ENCODE measurements around the gene TAAR9.

The TAAR9 gene

DNA sequence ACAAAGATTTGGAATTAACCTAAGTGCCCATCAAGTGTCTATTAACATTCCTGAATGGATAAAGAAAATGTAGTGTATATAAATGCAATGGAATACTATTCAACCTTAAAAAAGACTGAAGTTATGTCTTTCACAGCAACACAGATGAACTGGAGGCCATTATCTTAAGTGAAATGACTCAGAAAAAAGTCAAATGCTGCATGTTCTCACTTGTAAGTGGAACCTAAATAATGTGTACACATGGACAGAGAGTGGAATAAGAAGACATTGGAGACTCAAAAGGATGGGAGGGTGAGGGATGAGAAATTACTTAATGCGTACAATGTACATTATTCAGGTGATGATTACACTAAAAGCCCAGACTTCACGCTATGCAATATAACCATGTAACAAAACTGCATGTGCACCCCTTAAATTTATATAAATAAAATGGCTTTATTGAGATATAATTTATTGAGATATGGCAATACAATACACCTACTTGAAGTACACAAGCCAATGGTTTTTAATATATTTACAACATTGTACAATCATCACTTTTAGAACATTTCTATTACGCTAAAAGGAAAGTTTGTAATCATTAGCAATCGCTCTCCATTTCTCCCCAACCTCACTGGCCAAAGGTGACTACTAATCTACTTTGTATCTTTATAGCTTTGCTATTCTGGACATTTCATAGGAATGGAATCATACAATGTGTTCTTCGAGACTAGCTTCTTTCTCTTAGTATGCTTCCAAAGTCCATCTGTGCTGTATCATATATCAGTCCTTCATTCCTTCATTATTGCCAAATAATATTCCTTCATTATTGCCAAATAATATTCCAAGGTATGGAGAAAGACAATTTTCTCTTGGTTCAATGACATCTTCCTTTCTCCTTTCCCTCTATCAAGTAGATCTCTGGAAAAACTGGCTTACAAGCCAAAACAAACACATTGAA is 30.9 kb upstream of the TAAR9 start:
- TF ChIP-seq, protein P1, sequence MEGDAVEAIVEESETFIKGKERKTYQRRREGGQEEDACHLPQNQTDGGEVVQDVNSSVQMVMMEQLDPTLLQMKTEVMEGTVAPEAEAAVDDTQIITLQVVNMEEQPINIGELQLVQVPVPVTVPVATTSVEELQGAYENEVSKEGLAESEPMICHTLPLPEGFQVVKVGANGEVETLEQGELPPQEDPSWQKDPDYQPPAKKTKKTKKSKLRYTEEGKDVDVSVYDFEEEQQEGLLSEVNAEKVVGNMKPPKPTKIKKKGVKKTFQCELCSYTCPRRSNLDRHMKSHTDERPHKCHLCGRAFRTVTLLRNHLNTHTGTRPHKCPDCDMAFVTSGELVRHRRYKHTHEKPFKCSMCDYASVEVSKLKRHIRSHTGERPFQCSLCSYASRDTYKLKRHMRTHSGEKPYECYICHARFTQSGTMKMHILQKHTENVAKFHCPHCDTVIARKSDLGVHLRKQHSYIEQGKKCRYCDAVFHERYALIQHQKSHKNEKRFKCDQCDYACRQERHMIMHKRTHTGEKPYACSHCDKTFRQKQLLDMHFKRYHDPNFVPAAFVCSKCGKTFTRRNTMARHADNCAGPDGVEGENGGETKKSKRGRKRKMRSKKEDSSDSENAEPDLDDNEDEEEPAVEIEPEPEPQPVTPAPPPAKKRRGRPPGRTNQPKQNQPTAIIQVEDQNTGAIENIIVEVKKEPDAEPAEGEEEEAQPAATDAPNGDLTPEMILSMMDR (IDR thresholded peaks at IDR 0.05; ENCODE audit: low read depth, low read length, missing control alignments), result no peak
- DNase-seq (ENCODE audit: extremely low read depth, low read depth), result no peak
- H3K4me3 ChIP-seq (replicated peaks; ENCODE audit: low read depth, low read length), result no peak overlapping the region

DNA sequence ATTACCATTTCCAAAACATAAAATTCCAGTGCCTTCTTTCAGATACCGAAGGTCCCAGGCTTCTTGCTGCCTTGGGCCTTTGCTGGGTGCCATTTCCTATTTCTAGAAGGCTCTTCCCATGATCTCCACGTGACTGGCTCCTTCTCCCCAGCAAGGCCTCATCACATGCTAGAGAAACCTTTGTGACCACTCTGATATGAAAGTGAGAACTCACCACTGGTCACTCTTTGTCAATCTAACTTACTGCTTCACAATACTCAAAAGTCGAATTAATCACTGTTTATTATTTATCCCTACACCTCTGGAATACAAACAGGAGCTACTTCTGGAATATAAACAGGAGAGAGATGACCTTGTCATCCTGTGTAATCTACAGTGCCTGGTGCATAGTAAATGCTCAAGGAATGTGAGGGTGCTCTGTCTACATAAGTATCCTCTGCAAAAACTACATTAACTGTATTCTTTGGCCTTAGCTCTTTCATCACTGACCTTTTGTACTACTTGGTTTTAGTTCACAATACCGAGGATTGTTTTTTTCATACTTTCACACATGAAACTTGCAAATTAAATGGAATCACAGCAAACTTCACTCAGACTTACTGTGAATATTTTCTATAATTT is 26.8 kb upstream of the TAAR9 start:
- H3K4me3 ChIP-seq (replicated peaks; ENCODE audit: low read depth, low read length), result no peak overlapping the region; the same call in 1 of the 2 replicates
- TF ChIP-seq, protein P1 (IDR thresholded peaks at IDR 0.05; ENCODE audit: low read depth, low read length, missing control alignments), result no peak
- DNase-seq (ENCODE audit: extremely low read depth, low read depth), result no peak

DNA sequence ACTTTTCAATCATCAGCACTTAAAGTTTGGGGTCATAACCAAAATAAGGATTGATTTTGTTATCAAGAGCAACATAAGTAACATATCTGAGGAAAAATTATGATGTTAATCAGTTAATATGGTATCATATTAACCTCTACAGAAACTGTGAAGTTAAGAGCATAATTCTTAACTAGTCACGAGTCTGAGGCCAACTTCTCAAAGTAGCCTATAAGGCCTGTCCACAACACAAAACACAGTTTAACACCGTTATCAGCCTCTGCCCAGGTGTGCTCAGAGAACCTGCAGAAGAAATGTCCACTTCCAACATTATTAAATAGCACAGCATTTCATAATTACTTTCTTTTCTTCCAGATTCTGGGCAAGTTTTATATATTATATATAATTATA is 26.3 kb upstream of the TAAR9 start:
- H3K4me3 ChIP-seq (replicated peaks; ENCODE audit: low read depth, low read length), result peak overlapping the region; percentile 70
- DNase-seq (ENCODE audit: extremely low read depth, low read depth), result no peak
- TF ChIP-seq, protein P1 (IDR thresholded peaks at IDR 0.05; ENCODE audit: low read depth, low read length, missing control alignments), result no peak

DNA sequence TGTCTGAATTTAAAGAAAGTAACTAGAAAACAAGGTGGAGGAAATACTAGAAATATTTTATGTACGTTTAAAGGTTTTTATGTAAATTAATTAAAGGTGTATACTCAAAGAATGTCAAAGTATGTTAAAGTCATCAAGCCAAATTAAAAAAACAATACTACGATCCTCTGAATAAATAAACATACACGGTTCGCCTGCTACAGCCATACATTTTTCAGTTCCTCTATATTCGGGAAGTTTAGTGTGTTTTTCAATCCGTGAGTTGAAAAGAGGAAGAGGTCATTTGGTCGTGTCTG is 25.8 kb upstream of the TAAR9 start:
- peak overlapping the region; percentile 70 for H3K4me3 ChIP-seq (replicated peaks; ENCODE audit: low read depth, low read length)
- DNase-seq (ENCODE audit: extremely low read depth, low read depth), result no peak
- TF ChIP-seq, protein P1 (IDR thresholded peaks at IDR 0.05; ENCODE audit: low read depth, low read length, missing control alignments), result no peak

DNA sequence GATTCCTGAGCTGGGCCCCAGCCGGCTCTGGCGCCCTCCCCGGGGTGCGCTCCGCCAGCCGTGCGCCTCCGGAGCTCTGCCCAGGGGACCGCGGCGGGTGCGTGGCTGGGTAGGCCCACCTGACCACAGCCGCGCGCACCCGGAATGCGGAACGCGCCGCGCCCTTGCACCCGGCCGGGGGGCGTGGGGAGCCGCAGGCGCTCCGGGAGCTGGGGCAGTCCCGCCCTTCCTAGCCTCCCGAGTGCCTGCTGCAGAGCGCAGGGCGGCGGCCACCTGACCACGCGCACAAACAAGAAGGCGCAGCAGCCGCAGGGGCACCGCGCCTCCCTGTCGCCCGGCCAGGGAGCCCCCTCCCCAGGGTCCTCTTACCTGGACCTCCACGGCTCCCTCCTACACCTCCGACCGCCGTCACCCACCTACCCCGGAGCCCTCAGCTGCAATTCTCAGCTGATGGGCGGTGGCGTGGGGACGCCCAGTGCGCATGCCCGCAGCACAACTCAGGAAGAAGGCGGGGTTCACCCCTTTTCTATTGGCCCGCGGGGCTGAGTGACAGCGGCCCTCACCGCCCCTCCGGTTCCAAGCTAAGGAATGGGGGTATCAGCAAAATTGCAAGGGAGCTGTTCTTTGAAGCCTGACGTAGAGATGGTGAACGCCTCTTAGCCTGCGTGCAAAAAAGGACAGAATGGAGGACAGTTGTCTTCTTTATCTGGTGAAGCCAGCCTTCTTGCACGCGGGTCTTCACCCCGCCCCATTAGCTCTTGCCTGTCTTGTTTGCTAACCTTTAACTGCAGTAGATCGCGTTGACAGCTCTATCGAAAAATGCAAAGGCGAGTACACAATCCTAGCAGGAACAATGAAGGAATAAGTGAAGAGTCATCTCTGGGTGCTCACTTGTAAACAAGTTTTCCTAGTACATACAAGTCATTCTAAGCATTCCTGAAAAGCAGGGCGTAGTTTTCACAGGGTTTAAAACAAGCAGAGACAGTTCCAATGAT is 25.1 kb upstream of the TAAR9 start, which contains the start of gene STX7:
STX7 (minus strand) TSS at position 479 of the 995 bp plus-strand sequence. CDS start 9,586 bp downstream, outside the sequence.
- TF ChIP-seq, protein P1 (IDR thresholded peaks at IDR 0.05; ENCODE audit: low read depth, low read length, missing control alignments), result no peak
- peak; percentile 48 for DNase-seq (ENCODE audit: extremely low read depth, low read depth)
- H3K4me3 ChIP-seq (replicated peaks; ENCODE audit: low read depth, low read length), result peak within 1 kb of the TSS; percentile 70

DNA sequence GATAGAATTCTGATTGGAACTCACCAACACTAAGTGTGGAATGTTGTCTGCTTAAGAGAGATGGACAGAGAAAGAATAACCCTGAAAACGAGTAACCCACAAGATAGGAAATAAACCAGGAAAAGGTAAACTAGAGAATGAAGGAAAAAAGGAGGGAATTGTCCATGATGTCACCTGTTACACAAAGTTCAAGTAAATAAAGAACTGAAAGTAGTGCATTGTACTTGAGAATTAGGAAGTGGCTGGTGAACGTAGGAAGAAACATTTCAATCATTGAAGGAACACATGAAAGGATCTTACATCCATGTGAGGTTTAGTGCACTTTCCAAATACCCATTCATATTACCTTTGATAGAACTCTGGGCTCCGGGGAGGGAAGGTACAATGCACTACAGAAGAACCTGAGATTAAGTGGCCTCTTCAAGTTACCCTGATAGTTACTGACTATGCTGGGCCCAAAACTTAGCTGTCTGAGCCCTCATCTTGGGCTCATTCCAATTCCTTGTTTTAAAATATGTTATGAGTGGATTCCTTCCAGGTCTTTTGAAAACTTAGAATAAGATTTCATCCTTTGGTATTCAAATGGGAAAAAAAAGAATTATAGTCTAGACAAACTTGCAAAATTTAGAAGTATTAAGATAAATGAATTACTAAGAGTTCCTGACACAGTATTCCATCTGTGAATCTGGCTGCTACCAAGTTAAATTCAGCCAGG is 24.1 kb upstream of the TAAR9 start:
- TF ChIP-seq, protein P1 (IDR thresholded peaks at IDR 0.05; ENCODE audit: low read depth, low read length, missing control alignments), result no peak
- no peak for DNase-seq (ENCODE audit: extremely low read depth, low read depth)
- H3K4me3 ChIP-seq (replicated peaks; ENCODE audit: low read depth, low read length), result no peak overlapping the region
